Omental fat pad (tissue), 4 donors: ENCODE data around the gene ADGRB2. TPM values are rescaled to one million over a fixed set of nuclear protein-coding genes. Genes with fewer than 3 reads are reported as not detected.

Source experiments
- ATAC-seq: fragments of 150-250 bp; one replicate; pipeline ENCODE4 v1.9.1; 2016; ENCODE audit warnings: mild to moderate bottlenecking, moderate library complexity; ENCODE audit not compliant: low FRiP score
- DNase-seq: peaks from one replicate; pipeline ENCODE4 v3.0.0-alpha.2; 2019; ENCODE audit warnings: low spot score
- CTCF ChIP-seq, 3 donors: fragments of 450-650 bp; IDR thresholded peaks; one replicate each; pipeline ENCODE4 v1.5.1; 2016 to 2017; ENCODE audit warnings: antibody characterized with exemption in 3 of 3, mild to moderate bottlenecking in 3 of 3, moderate library complexity in 2 of 3
- total RNA-seq, 4 donors: library from RNA; depleted of rRNA; stranded (reverse); fragments of >200 nt; gene quantifications; one replicate each; pipeline ENCODE4 v1.1.0, GENCODE V29; 2016

ADGRB2 gene
- total RNA-seq, 4 donors from 2014 or later = 0.79 to 7.5 (median 3.3) TPM

GRCh38 chr1:31718327-31718897 is 45.7 kb downstream of the ADGRB2 start:
- no peak for ATAC-seq
- no peak for TF ChIP-seq CTCF (IDR thresholded peaks at IDR 0.05)

GRCh38 chr1:31717341-31717740 is 46.8 kb downstream of the ADGRB2 start:
- ATAC-seq (no peak), DNase-seq (no peak)
- no peak for TF ChIP-seq CTCF (IDR thresholded peaks at IDR 0.05)

More at GRCh38 chr1:31718327-31718897, 45.7 kb downstream of the ADGRB2 start:
- no peak for DNase-seq

- no peak for TF ChIP-seq CTCF (IDR thresholded peaks at IDR 0.05)
- ATAC-seq = no peak
- no peak for DNase-seq
Measured at GRCh38 chr1:31715873-31716220, 48.3 kb downstream of the ADGRB2 start.

- peak in 1 of 3 donors; percentile 61 for TF ChIP-seq CTCF (IDR thresholded peaks at IDR 0.05)
- ATAC-seq = peak; percentile 84
- DNase-seq = peak; percentile 67
Measured at GRCh38 chr1:31715087-31715872, 48.9 kb downstream of the ADGRB2 start.

GRCh38 chr1:31714442-31715086 is 49.6 kb downstream of the ADGRB2 start:
- TF ChIP-seq CTCF (IDR thresholded peaks at IDR 0.05) = no peak
- DNase-seq (peak; percentile 65), ATAC-seq (peak; percentile 63)

GRCh38 chr1:31712630-31713029 is 51.5 kb downstream of the ADGRB2 start:
- ATAC-seq (peak; percentile 80), DNase-seq (no peak)
- no peak for TF ChIP-seq CTCF (IDR thresholded peaks at IDR 0.05)
